H1 (cell line): ENCODE measurements around the gene KCNA2. TPM values are rescaled to one million over a fixed set of nuclear protein-coding genes. Genes with fewer than 3 reads are reported as not detected.

ENCODE experiments used
- CTCF ChIP-seq, 3 experiments: IDR thresholded peaks; 1 replicate in 2 of 3; 2 replicates in 1 of 3; pipeline versions ENCODE4 v1.5.1 to v1.6.1; 2011; ENCODE audit warnings: low read length in 3 of 3, mild to moderate bottlenecking in 3 of 3, inconsistent platforms in 2 of 3, low read depth in 1 of 3, moderate library complexity in 1 of 3; ENCODE audit not compliant: insufficient read depth in 1 of 3; ENCODE audit errors: control extremely low read depth in 1 of 3
- KDM5A ChIP-seq: fragments of 200-600 bp; IDR thresholded peaks from 2 replicates; pipeline ENCODE4 v1.7.1; 2012; ENCODE audit warnings: mild to moderate bottlenecking, low read length, inconsistent platforms, mixed read lengths
- TAF1 ChIP-seq: IDR thresholded peaks from 2 replicates; pipeline ENCODE4 v1.6.1; 2011; ENCODE audit warnings: mild to moderate bottlenecking, low read depth, low read length
- polyA plus RNA-seq, 7 experiments: library from polyadenylated mRNA; depleted of rRNA in 3 of 7; stranded (reverse) in 5 of 7; unstranded in 2 of 7; fragments of >200 nt in 5 of 7; fragments of 200-250 nt in 2 of 7; gene quantifications; 1 replicate in 5 of 7; 2 replicates in 1 of 7; 4 replicates in 1 of 7; pipeline versions ENCODE4 v1.2.1 to v1.2.3, GENCODE V29; 2011 to 2013; ENCODE audit warnings: missing spikeins in 2 of 7, mixed read lengths in 2 of 7
- total RNA-seq: library from RNA; stranded (reverse); fragmentation: NEBNext Ultra II Directional; extraction: Animal tissue kit (Norgen Biotek cat#: 25700); gene quantifications from 2 replicates; pipeline ENCODE4 v1.2.1, GENCODE V29; 2021

KCNA2 gene
- total and polyA plus RNA-seq, 2 of the 8 experiments (the other 6 are each of a cell fraction or from before 2014, with no cell fraction given) = 0.26 to 0.78 TPM

DNA sequence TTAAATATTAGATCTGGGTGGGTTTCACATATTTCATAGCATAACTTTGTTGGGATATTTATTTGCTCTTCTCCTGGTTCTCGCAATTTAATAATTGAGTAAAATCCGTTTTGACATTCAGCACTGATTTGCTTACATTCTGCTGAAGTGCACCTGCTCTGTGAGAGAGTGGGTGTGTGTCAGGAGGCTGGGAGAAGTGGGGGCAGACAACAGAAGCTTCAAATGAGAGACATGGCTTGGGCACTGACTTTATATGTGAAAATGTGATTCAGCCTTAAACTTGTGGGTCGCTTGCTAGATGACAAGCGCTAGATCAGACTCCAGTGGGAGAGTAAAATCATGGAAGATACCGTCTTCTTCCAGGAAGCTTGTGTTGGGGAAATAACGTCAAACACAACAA is 32.4 kb upstream of the KCNA2 start (continued):
- TF ChIP-seq CTCF (IDR thresholded peaks at IDR 0.05; ENCODE audit: control extremely low read depth in 1 of 3, insufficient read depth in 1 of 3, low read depth in 1 of 3, low read length in 3 of 3) (no peak), KDM5A (no peak), TAF1 (no peak)
